GM21515 (cell line): Measurements from ENCODE around the gene SF1.

Experiments used
- ATAC-seq: cut with Tn5 transposase; IDR thresholded peaks from one replicate; pipeline ENCODE4 v1.9.1; 2021; ENCODE audit not compliant: unreplicated experiment

Gene SF1

GRCh38 chr11:64724863-64725532 is 53.3 kb downstream of the SF1 start:
- no peak for ATAC-seq

DNA sequence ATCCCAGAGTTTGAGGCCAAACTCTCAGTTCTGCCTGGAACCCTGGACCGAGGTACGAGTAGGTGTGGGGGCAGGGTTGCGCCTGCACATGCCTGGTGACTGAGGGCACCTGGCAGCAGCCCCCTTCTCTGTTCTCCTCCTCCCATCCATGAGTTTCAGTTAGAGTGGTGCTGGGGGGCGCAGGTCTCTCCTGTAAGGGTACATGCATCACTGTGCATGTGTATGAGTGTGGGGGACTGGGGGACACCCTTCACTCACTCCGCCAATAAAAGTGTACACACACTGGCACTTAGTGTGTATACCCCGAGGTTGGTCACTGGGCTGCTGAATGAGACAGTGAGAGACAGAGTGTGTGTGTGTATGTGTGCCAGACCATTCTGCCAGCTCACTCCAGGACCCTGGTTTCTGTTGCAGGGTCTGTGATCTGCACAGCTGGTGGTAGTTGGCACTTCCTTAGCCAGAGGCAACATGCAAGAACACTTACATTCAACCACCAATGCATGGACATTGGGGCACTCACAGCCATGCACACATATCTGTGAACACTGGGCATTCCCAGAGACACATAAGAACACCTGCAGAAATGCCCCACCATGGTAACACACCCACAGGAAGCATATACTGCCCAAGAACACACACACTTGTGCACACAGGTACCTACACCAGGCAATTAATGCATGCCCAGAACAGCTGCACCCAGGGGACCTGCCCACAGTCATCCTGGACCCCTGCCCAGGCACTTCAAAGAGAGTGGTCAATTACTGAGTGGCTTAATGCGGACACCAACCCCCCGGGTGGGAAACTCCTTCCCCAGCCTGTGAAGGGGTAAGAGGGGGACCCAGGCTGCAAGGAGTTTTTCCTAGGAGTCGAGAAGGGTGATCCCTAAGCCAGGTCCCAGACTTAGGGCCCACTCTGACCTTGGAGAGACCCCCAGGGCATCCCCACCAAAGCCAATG is 54.2 kb downstream of the SF1 start:
- ATAC-seq, result no peak

DNA sequence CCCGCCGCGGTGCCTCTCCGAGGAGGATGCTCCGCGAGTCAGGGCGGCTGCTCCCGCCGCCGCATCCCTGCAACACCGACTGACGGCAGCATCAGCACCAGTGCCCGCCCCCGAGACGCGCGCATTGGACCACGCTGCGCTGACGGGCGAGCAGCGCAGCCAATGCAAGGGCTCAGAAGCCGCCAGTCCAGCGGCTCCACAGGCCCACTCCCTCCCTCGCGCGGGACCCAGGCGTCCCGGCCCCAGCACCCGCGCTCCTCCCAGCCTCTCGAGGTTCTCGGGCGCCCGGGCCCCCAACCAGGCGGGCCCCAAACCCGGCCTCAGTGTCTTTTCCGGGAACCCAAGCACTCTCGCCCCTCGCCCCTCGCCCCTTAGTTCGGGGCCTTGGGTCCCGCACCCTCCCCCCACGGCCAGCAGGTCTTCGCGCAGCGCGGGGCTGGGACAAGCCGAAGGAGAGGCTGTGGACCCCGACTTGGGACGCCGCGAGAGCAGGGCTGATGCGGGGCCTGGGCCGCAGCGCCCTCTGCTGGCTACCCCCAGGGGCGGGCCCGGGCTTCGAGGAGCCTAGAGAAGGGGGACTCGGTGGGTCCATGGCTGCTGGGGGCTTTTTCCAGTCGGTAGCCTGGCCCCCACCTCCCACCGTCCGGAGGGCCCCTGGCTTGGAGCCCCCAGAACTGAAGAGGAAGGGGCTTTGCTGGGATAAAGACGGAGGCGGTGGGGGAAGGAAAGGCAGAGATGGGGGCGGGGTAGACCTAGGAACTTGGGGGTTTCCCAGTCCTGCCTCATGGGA is 55.0 kb downstream of the SF1 start, which contains the start of gene NRXN2:
Gene NRXN2 (minus strand): TSS at position 81 of the 790 bp plus-strand sequence. CDS start 9,498 bp downstream, outside the sequence.
- ATAC-seq, result peak; percentile 79

DNA sequence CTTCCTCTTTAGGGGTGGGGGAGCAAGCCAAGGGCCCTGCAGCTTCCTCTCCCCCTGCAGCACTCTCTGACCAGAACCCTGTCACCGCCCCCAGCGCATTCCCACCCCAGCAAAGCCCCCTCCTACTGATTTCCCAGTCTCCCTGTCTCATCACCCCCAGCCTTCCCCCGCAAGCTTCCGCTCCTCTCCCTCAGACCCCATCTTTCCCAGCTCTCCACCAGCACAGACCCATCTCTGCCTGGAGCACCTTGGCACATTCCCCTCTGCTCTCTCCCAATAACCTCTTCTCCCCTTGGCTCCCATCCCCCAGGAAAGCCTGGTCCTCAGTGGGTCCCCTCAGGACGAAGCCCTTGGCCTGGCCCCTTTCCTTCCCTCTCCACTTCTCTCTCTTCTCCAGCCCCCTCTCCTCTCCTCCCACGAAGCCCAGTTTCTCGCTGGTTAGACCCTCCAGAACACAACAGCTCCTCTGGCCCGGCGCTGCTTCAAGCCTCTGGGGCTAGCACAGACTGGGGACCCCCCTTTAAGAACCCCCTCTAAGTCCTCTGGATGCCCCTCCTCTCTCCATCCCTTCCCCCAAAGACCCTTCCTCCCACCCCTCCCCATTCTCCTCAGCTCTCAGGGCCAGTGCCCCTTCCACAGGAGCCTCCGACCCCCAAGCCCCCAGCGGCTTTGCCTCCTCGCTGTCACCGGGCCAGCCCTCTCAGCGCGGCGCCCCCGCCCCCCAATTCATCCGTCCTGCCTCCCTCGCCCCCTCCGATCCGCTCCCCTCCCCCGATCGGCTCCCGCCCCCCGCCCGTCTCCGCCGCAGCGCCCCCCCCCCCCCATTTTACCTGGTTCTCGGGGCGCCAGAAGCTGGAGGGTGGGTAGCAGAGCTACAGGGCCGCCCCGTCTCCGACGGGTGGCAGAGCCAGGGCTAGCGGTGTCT is 55.9 kb downstream of the SF1 start:
- no peak for ATAC-seq

DNA sequence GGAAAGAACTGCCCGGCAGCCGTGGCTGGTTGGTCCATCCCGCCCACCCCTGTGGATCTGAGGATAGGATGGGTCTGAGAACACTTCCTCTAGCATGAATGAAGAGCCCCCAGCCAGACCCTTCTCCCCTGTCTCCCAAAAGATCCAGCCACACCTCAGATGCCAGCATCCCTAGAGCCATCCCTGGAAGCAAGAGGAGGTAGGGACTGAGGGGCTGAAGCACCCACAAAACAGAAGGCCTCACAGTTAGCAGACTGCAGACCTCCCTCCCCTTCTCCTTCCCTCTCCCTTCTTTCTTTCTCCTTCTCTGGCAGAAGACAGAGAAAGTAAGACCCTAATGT is 57.0 kb downstream of the SF1 start:
- no peak for ATAC-seq

GRCh38 chr11:64720640-64721358 is 57.5 kb downstream of the SF1 start:
- no peak for ATAC-seq

- ATAC-seq, result no peak
Observed at GRCh38 chr11:64720167-64720566, 58.2 kb downstream of the SF1 start.

GRCh38 chr11:64719406-64719805 is 58.9 kb downstream of the SF1 start:
- no peak for ATAC-seq

GRCh38 chr11:64718780-64719124 is 59.6 kb downstream of the SF1 start:
- no peak for ATAC-seq

DNA sequence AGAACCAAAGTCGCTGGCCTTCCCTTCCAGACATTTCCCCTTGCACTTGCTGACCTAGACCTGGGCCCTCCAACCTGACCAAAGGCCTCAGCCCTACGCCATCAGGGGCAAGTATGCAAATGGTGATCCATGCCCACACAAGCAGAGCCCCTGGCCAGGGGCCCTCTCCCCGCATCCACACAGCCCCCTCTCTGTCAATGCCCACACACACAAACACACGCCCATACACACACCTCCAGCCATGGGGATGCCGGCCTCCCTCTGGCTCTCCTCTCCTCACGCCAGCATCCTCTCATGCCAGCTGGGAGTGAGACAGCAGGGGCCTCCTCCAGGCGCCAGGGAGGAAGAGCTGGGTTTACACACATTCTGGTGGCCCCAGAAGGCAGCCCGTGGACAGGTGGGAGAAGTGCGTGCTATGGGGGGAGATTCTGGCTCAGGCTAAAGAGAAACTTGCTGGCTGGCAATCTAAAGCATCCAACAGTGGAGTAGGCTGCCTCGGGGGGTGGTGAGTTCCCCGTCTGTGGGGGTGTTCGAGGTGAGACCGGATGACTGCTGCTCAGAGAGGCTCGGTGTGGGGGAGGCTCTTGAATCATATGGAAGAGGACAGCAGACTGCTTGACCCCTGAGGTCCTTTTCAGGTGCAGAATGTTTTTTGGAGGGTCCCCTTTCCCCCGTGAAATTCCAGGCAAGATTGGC is 60.1 kb downstream of the SF1 start:
- no peak for ATAC-seq

- no peak for ATAC-seq
Observed at GRCh38 chr11:64717268-64717578, 61.1 kb downstream of the SF1 start.

GRCh38 chr11:64716473-64717267 is 61.7 kb downstream of the SF1 start:
- ATAC-seq, result no peak

DNA sequence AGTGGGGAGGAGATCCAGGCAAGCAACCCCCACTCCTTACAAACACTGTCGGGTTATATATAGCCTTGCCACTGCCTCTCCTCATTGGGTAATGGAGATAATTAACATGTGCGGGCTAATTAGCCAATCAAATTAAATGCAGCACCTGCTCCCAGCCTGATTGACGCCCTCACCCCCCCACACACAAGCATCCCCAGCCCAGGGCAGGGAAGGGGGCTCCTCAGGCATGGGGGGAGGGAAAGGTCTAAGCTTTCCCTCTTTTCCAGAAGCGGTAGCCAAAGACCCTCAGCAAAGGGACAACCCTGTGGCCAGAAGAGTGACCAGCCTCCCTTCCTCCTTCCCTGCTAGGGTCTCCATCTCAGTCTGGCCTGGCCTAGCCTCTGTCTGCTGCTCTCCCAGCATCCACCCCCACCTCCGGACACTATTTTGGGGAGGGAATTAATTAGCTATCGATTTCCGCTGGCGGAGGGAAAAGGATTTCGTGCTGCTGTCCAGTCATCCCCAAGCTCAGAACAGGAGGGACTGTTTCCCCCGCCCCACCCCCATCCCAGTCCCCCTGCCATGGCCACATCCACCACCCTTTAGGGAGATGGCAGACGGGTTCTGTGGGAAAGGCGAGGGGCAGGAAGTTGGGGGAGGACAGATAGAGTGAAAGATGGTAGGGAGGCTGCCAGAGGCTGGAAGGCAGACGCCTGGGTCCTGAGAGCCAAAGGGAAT is 62.4 kb downstream of the SF1 start:
- ATAC-seq, result no peak

GRCh38 chr11:64715110-64715509 is 63.2 kb downstream of the SF1 start:
- no peak for ATAC-seq

- ATAC-seq, result no peak
Observed at GRCh38 chr11:64714666-64715065, 63.7 kb downstream of the SF1 start.
